HG03558 (cell line): ENCODE results near the gene MS4A18.
"Not testable (repeated sequence)": the region's sequence is repeated elsewhere in the genome, so short reads cannot be mapped to it uniquely, and the experiment has no call there.

ENCODE experiments used
- ATAC-seq: cut with Tn5 transposase; IDR thresholded peaks from one replicate; pipeline ENCODE4 v1.9.1; 2021; ENCODE audit warnings: moderate number of reproducible peaks; ENCODE audit not compliant: unreplicated experiment; ENCODE audit errors: extremely low read depth

The MS4A18 gene

DNA sequence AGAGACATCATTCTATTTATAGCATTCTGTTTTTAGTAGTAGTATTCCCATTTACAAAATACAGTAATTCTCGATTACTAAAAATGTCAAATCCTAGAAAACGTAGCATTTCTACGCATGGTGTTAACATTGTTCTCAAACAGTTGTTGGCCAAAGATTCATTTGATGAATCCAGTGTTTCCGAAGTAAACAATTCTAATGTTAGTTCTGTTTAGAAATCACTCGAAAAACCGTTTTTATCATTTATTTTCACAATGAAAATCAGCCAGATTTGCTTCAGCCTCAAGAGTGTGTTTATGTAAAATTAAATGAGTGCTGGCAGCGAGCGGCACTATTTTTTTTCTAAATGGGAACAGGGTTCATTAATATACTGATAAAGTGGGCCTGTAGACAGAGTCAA lies 7.1 kb downstream of the MS4A18 start:
- no peak for ATAC-seq

- ATAC-seq, result no peak
These were observed 9.8 kb downstream of the MS4A18 start for GRCh38 chr11:60734279-60734678.

- no peak for ATAC-seq
These were observed 14.6 kb downstream of the MS4A18 start for GRCh38 chr11:60739114-60739513.

DNA sequence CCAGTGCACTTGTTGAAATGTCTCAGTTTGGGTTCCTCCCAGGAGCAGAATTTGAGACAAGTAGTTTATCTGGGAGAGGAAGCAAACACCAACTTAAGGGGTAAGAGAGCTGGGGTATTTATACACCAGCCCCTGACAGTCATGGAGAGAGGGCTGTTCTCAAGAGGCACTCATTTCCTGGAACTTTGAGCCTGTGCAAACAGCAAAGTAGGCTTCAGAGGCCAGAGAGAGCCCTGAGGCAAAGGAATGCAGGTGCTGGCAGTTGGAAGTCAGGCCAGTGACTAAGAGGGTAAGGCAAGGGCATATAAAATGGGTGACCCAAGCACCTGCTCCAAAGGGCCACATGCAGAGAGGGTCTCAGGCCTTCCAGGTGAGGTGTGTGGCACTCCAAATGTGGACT lies 16.1 kb downstream of the MS4A18 start:
- ATAC-seq, result no peak

- no peak for ATAC-seq
These were observed 16.9 kb downstream of the MS4A18 start for GRCh38 chr11:60741421-60741820.

DNA sequence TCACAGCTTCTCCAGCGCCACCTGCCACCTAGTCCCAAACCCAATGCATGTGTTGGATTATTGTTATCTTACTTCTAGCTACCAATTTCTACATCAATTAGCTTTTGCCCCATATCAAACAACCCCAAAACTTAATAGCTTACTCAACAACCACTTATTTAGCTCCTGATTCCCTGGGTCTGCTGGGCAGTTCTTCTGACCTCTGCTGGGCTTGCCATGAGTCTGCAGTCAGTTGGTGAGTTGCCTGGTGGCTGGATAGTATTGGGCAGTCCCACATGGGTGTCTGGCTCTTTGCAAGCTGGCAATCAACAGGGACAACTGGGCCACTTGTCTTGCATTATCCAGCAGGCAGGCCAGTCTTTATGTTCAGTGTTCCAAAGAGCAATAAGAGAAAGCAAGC lies 18.5 kb downstream of the MS4A18 start:
- ATAC-seq, result no peak

DNA sequence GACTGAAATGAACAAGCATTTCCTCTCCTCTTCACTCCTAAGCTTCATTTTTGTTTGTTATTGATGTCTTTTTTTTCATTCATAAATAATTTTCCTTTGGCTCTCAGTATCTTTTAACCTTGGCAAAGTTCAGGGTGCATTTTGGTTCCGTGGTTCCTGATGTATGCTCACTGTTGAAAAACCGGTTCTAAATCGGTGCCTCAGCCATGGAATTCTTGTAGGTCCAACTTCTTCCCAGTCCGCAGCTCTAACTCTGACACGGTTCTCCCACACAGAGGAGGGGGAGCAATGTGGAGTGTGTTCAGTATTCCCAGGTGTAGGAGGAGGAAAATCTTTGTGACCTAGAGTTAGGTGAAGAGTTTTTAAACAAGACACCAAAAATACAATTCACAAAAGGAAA lies 19.6 kb downstream of the MS4A18 start:
- ATAC-seq, result no peak

DNA sequence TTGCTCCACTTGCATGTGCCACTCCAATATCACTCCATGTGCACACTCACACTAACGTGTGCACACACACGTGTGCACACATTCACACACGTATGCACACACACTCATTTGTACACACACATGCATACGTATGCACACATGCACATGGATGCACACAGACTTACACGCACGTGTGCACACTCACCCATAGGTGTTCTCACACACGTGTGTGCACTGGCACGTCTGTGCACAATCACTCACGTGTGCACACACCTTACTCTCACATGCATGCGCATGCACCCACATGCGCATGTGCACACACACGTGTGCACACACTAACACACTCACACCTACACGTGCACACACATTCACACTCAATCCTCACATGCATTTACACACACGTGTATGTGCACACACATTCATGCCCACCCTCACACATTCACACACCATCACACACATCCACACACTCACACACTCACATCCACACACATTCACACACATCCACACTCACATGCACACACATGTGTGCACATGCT lies 22.9 kb downstream of the MS4A18 start:
- ATAC-seq, result no peak

- no peak for ATAC-seq
These were observed 23.7 kb downstream of the MS4A18 start for GRCh38 chr11:60748225-60748624.

GRCh38 chr11:60748821-60749220 lies 24.3 kb downstream of the MS4A18 start:
- no peak for ATAC-seq

- no peak for ATAC-seq
These were observed 26.4 kb downstream of the MS4A18 start for GRCh38 chr11:60750911-60751310.

GRCh38 chr11:60753309-60753708 lies 28.8 kb downstream of the MS4A18 start:
- no peak for ATAC-seq

DNA sequence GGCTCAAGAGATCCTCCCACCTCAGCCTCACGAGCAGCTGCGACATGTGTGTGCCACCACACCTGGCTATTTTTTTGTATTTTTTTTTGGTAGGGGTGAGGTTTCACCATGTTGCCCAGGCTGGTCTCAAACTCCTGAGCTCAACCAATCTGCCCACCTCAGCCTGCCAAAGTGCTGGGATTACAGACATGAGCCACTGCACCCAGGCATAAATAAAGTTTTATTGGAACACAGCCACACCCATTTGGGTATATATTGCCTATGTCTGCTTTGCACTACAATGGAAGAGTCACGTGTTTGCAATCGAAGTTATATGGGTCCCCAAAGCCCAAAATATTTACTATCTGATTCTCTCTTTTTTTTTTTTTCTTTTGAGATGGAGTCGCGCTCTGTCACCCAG lies 30.4 kb downstream of the MS4A18 start:
- no peak for ATAC-seq

DNA sequence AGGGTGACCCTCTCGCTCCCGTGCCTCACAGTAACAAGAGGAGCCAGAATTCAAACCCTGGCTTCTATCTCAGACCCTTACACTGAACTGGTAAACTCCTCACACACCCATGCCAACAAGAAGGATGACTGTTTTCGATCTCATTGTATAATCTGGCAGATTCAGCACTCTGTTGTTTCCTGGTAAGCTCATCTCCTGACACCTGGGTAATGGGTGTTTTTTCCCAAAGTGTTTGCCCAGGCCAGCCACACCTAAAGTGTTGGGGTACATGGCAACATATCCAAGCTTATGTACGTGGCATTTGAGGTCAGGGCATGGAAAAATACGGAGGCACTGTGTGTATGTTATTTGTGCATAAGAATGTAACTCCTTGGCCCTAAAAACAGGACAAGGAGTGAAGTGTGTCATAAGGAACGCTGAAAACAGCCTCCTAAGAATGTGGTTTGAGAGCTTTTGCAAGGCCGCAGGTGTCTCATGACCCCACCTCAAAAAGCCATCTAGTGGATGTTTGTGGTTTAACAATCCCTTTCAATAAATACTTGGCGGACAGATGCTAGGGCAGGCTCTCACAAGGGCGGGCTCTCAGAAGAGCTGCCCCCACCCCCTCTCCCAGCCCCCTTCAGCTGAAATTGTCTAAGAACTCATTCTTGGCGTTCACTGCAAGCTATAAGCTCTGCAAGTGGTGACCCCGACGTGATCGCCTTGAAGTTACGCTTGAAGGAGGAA lies 31.9 kb downstream of the MS4A18 start, which contains the start of gene MS4A15:
Gene MS4A15 (plus strand): TSS at position 561 of the 726 bp plus-strand sequence. CDS start 6,867 bp downstream, outside the sequence.
- ATAC-seq, result no peak

DNA sequence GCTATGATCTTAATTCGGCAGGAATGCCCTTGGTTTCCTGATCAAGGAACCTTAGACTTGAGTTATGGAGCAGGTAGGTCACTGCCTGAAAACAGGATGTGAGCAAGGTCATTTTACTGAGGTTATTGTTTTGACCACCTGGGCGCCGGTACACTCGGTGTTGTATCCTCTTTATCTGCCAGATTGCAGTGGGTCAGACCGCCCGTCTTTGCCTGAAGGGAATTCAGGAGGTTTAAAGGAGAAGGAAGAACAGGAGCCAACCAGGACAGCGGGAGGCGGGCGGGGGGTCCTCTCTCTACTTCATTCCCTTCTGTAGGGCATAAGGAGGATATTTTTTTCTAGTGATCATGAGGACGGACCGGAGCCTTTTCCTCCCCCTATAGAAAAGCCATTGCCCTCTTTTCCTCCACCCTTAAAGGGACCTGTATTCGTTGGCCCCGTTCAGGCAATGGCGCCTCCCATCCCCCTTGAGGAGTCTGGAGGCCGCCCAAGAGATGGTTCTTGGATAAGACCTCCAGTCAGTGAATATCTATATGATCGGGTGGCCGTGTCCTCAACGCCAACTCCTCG lies 32.8 kb downstream of the MS4A18 start:
- no peak for ATAC-seq

DNA sequence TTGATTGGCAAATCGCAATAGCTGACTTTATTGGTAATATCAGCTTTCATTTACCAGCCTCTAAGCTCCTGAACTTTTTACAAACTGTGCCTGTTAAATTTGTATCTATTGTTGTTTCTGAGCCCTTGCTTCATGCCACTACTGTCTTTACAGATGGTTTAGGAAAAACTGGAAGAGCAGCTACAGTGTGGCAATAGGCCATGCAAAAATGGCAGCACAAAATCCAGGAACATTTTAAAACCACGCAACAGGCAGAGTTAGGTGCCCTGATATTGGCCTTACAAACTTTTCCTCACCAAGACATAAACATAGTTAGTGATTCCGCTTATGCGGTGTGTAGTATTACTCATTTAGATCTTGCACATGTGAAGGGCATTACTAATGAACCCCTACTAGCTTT lies 34.2 kb downstream of the MS4A18 start:
- not testable (repeated sequence) for ATAC-seq

DNA sequence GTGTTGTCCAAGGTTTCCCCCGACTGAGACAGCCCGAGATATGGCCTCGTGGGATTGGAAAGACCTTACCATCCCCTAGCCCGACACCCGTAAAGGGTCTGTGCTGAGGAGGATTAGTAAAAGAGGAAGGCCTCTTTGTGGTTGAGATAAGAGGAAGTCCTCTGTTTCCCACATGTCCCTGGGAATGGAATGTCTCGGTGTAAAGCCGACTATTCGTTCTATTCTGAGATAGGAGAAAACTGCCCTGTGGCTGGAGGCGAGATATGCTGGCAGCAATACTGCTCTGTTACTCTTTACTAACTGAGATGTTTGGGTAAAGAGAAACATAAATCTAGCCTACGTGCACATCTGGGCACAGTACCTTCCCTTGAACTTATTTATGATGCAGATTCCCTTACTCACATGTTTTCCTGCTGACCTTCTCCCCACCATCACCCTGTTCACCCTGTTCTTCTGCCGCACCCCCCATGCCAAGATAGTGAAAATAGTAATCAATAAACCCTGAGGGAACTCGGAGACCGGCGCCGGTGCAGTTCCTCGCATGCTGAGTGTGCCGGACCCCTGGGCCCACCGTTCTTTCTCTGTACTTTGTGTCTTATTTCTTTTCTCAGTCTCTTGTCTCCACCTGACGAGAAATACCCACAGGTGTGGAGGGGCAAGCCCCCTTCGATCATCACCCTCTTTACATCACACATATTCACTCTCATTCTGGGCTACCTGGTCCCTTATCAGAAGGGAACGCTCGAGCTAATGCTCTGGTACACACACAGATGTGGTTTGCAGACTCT lies 35.1 kb downstream of the MS4A18 start:
- not testable (repeated sequence) for ATAC-seq

GRCh38 chr11:60761436-60762190 lies 37.1 kb downstream of the MS4A18 start:
- ATAC-seq, result peak; percentile 32

GRCh38 chr11:60762851-60763691 lies 38.6 kb downstream of the MS4A18 start:
- no peak for ATAC-seq
